GM12878 (cell line): ENCODE results near the gene HK1. TPM values are rescaled to one million over a fixed set of nuclear protein-coding genes. Genes with fewer than 3 reads are reported as not detected.

Experiments
- ATAC-seq: fragments of 200-7000 bp; cut with Tn5 transposase; 3 replicates; pipeline ENCODE4 v1.9.1; 2020; ENCODE audit warnings: mild to moderate bottlenecking, moderate library complexity
- BruUV-seq: library from RNA; stranded (reverse); fragments of 400-500 nt; replicated peaks from 2 replicates; lab custom pipeline; 2021; lab: Mats Ljungman, UMichigan
- CTCF ChIA-PET: fragments of 300-600 bp; sonication (Branson Sonifier 250); formaldehyde crosslinking; extraction: SDS; loops from one replicate; lab custom pipeline; 2021; ENCODE audit warnings: inconsistent platforms; lab: Yijun Ruan, JAX
- POLR2A ChIA-PET: fragments of 350-600 bp; formaldehyde crosslinking; extraction: SDS; loops from one replicate; lab custom pipeline; 2021; ENCODE audit warnings: inconsistent platforms; lab: Charles Lee
- RAD21 ChIA-PET: fragments of 300-600 bp; sonication (Branson Sonifier 250); formaldehyde crosslinking; loops from one replicate; lab custom pipeline; 2023; ENCODE audit warnings: antibody characterized with exemption; ENCODE audit not compliant: unreplicated experiment; lab: Charles Lee
- SMC1A ChIA-PET: fragments of 300-600 bp; sonication (Branson Sonifier 250); formaldehyde crosslinking; loops from one replicate; lab custom pipeline; 2023; ENCODE audit not compliant: unreplicated experiment, uncharacterized antibody; lab: Charles Lee
- DNase-seq: peaks from one replicate; pipeline ENCODE4 v3.0.0-alpha.2; 2011; ENCODE audit warnings: low read depth, low spot score
- FAIRE-seq: peaks from 3 replicates; lab custom pipeline; 2011; peaks lifted over from hg19 to GRCh38; lab: Jason Lieb, UNC
- H2AFZ ChIP-seq: 2 replicates; pipeline ENCODE4 v1.6.0; 2011; ENCODE audit warnings: low read depth, low read length, control low read depth; ENCODE audit not compliant: control insufficient read depth
- H3K27ac ChIP-seq: 2 replicates; pipeline ENCODE4 v1.5.1; 2011; ENCODE audit warnings: control low read depth; ENCODE audit not compliant: control insufficient read depth, insufficient read depth
- H3K27me3 ChIP-seq, 2 experiments: replicated peaks in 1 of 2; 2 replicates each; pipeline versions ENCODE4 v1.6.0 to v1.6.1; 2011; ENCODE audit warnings: low read length in 1 of 2; ENCODE audit not compliant: control insufficient read depth in 2 of 2, insufficient read depth in 2 of 2
- H3K36me3 ChIP-seq, 2 experiments: 2 replicates each; pipeline ENCODE4 v1.5.1; 2011; ENCODE audit warnings: low read length in 1 of 2; ENCODE audit not compliant: control insufficient read depth in 2 of 2, insufficient read depth in 2 of 2
- H3K4me1 ChIP-seq: 2 replicates; pipeline ENCODE4 v1.6.1; 2011; ENCODE audit warnings: mild to moderate bottlenecking, low read length, moderate library complexity, mixed read lengths; ENCODE audit not compliant: control insufficient read depth, insufficient read depth
- H3K4me2 ChIP-seq: 2 replicates; pipeline ENCODE4 v1.6.0; 2011; ENCODE audit warnings: control low read depth; ENCODE audit not compliant: control insufficient read depth, insufficient read depth
- H3K4me3 ChIP-seq: fragments of 200-600 bp; sonication (generic); 2 replicates; pipeline ENCODE4 v1.5.1; 2016
- H3K79me2 ChIP-seq: 2 replicates; pipeline ENCODE4 v1.6.0; 2011; ENCODE audit warnings: low read length; ENCODE audit not compliant: control insufficient read depth, insufficient read depth
- H3K9ac ChIP-seq: 2 replicates; pipeline ENCODE4 v1.8.0; 2011; ENCODE audit warnings: low read length, control low read depth, mixed read lengths; ENCODE audit not compliant: control insufficient read depth, insufficient read depth
- H3K9me3 ChIP-seq: replicated peaks from 3 replicates; pipeline ENCODE4 v1.5.1; 2011; ENCODE audit warnings: mild to moderate bottlenecking, low read length; ENCODE audit not compliant: control insufficient read depth, insufficient read depth
- H4K20me1 ChIP-seq: 2 replicates; pipeline ENCODE4 v1.6.0; 2011; ENCODE audit not compliant: control insufficient read depth, insufficient read depth
- BHLHE40 ChIP-seq, 2 experiments: fragments of 450-650 bp in 1 of 2; IDR thresholded peaks; 2 replicates each; pipeline ENCODE4 v1.6.1; 2011 to 2017; ENCODE audit warnings: low read depth in 2 of 2, borderline replicate concordance in 1 of 2, improper control_type of control experiment in 1 of 2, low read length in 1 of 2, mild to moderate bottlenecking in 1 of 2
- CEBPB ChIP-seq, 2 experiments: fragments of 150-350 bp in 1 of 2; IDR thresholded peaks; 2 replicates each; pipeline ENCODE4 v1.6.1; 2012 to 2014; ENCODE audit warnings: low read depth in 2 of 2, low read length in 2 of 2, borderline replicate concordance in 1 of 2, inconsistent platforms in 1 of 2
- CREB1 ChIP-seq: IDR thresholded peaks from 2 replicates; pipeline ENCODE4 v1.6.1; 2012; ENCODE audit warnings: low read depth, mild to moderate bottlenecking, inconsistent platforms
- CREM ChIP-seq: IDR thresholded peaks from 2 replicates; pipeline ENCODE4 v1.6.1; 2014; ENCODE audit warnings: antibody characterized with exemption, low read depth
- GABPA ChIP-seq: IDR thresholded peaks from 2 replicates; pipeline ENCODE4 v1.6.1; 2014; ENCODE audit warnings: antibody characterized with exemption, low read depth, mild to moderate bottlenecking, inconsistent platforms
- HDGF ChIP-seq: fragments of 450-650 bp; IDR thresholded peaks from 2 replicates; pipeline ENCODE4 v1.6.1; 2016; ENCODE audit warnings: antibody characterized with exemption
- IKZF2 ChIP-seq, 2 experiments: fragments of 450-650 bp; IDR thresholded peaks; 2 replicates each; pipeline ENCODE4 v1.6.1; 2017; ENCODE audit warnings: mild to moderate bottlenecking in 2 of 2, moderate library complexity in 2 of 2
- KDM1A ChIP-seq: fragments of 200-600 bp; sonication (generic); IDR thresholded peaks from 2 replicates; pipeline ENCODE4 v1.6.1; 2016; ENCODE audit warnings: borderline replicate concordance
- NFIC ChIP-seq: IDR thresholded peaks from 2 replicates; pipeline ENCODE4 v1.6.1; 2012; ENCODE audit warnings: low read depth, mild to moderate bottlenecking, inconsistent platforms, low read length, moderate library complexity
- NR2C2 ChIP-seq: IDR thresholded peaks from 2 replicates; pipeline ENCODE4 v1.6.1; 2011; ENCODE audit warnings: borderline replicate concordance, low read depth; ENCODE audit not compliant: control insufficient read depth, insufficient read length
- NRF1 ChIP-seq: conservative IDR thresholded peaks from 2 replicates; pipeline ENCODE4 v1.6.1; 2011; ENCODE audit warnings: mild to moderate bottlenecking, low read depth, low read length, improper control_type of control experiment
- POU2F2 ChIP-seq: IDR thresholded peaks from 3 replicates; pipeline ENCODE4 v1.6.1; 2011; ENCODE audit warnings: low read depth, mild to moderate bottlenecking, low read length, borderline replicate concordance
- SP1 ChIP-seq: IDR thresholded peaks from one replicate; pipeline ENCODE4 v1.6.1; 2011; ENCODE audit warnings: low read depth, low read length
- SPI1 ChIP-seq: IDR thresholded peaks from 2 replicates; pipeline ENCODE4 v1.6.1; 2011; ENCODE audit warnings: low read depth, mild to moderate bottlenecking, low read length, moderate library complexity, borderline replicate concordance; ENCODE audit not compliant: insufficient read depth
- SREBF1 ChIP-seq: IDR thresholded peaks from 2 replicates; pipeline ENCODE4 v1.6.1; 2012; ENCODE audit warnings: mild to moderate bottlenecking, low read length
- STAT1 ChIP-seq: fragments of 450-650 bp; conservative IDR thresholded peaks from 2 replicates; pipeline ENCODE4 v1.6.1; 2014; ENCODE audit warnings: antibody characterized with exemption, mild to moderate bottlenecking
- YY1 ChIP-seq: IDR thresholded peaks from 2 replicates; pipeline ENCODE4 v1.6.1; 2011; ENCODE audit warnings: low read depth, mild to moderate bottlenecking, low read length
- ZSCAN29 ChIP-seq: fragments of 450-650 bp; IDR thresholded peaks from 2 replicates; pipeline ENCODE4 v1.6.1; 2017; ENCODE audit warnings: mild to moderate bottlenecking, moderate library complexity
- WGBS: methylation state at CpG from one replicate; pipeline ENCODE4 v1.1.6; 2016; ENCODE audit warnings: low lambda C conversion rate; ENCODE audit not compliant: insufficient replicate concordance, insufficient coverage; ENCODE audit errors: missing lambda C conversion rate; 5-methylcytosine and 5-hydroxymethylcytosine counted together
- in situ Hi-C: fragments of 300-500 bp; cut with MboI; formaldehyde crosslinking; loops from 9 replicates; pipeline ENCODE4 v1.14.3; 2018; ENCODE audit warnings: mixed read lengths
- intact Hi-C: fragments of 100-400 bp; cut with micrococcal nuclease; formaldehyde crosslinking; loops from one replicate; pipeline ENCODE4 v1.14.2; 2022; ENCODE audit not compliant: unreplicated experiment
- polyA plus RNA-seq, 11 experiments: library from polyadenylated mRNA; depleted of rRNA in 4 of 11; unstranded in 6 of 11; stranded (reverse) in 5 of 11; fragments of >200 nt; fragmentation: Nextera tagmentation in 4 of 11; fragmentation: Illumina TruSeq in 1 of 11; extraction: Ambion mirVana in 4 of 11; extraction: Trizol in 1 of 11; gene quantifications; 1 replicate in 1 of 11; 2 replicates in 10 of 11; pipeline versions ENCODE4 v1.2.1 to v1.2.3, GENCODE V29; 2011 to 2016; ENCODE audit warnings: inconsistent platforms in 2 of 11, missing spikeins in 2 of 11, low read depth in 1 of 11
- total RNA-seq, 4 experiments: library from RNA; depleted of rRNA in 3 of 4; stranded (reverse); fragments of >200 nt in 3 of 4; fragmentation: Illumina TruSeq in 1 of 4; extraction: Trizol in 1 of 4; gene quantifications; 2 replicates each; pipeline versions ENCODE4 v1.2.1 to v1.2.3, GENCODE V29; 2013 to 2021
- TF ChIP-seq, protein P1 (sequence below): IDR thresholded peaks from 2 replicates; pipeline ENCODE4 v1.6.1; 2012; ENCODE audit warnings: low read depth, low read length, improper control_type of control experiment
- TF ChIP-seq, protein P2 (sequence below): fragments of 150-350 bp; IDR thresholded peaks from 2 replicates; pipeline ENCODE4 v1.6.1; 2014; ENCODE audit warnings: mild to moderate bottlenecking, low read depth, low read length
- TF ChIP-seq, protein P3 (sequence below): fragments of 450-650 bp; IDR thresholded peaks from 2 replicates; pipeline ENCODE4 v1.6.1; 2014; ENCODE audit warnings: mild to moderate bottlenecking

The HK1 gene
- total and polyA plus RNA-seq, 10 of the 15 experiments (the other 5 are each of a cell fraction or from before 2014, with no cell fraction given) = 3.4 to 77.3 (median 46.6) TPM

GRCh38 chr10:69234447-69234846, 43.8 kb upstream of the HK1 start (continued):
- TF ChIP-seq BHLHE40 (IDR thresholded peaks at IDR 0.05; ENCODE audit: borderline replicate concordance in 1 of 2, low read depth in 2 of 2, low read length in 1 of 2) = no peak
- no peak for TF ChIP-seq POU2F2
- no peak for TF ChIP-seq ZSCAN29

GRCh38 chr10:69237528-69238159, 40.7 kb upstream of the HK1 start:
- ChIA-PET SMC1A (interaction anchor here (1.1 to 5.9 kb wide), 5 partner anchors 9 to 170 kb away, joined by 3 to 63 read pairs (median 5); no protein-coding TSS in a partner anchor), POLR2A (no interaction called here), CTCF (interaction anchor here (0.7 to 7.5 kb wide), 10 partner anchors 8 to 270 kb away, joined by 3 to 126 read pairs (median 6); no protein-coding TSS in a partner anchor), RAD21 (interaction anchor here (5.8 kb wide), 1 partner anchor 154 kb away, joined by 49 read pairs; no protein-coding TSS in a partner anchor)
- Histone ChIP-seq H3K4me3 (no peak overlapping the region), H3K36me3 (no peaks in the 10 kb centered on the region), H3K4me1 (no peaks in the 10 kb centered on the region), H4K20me1 (no peaks in the 10 kb centered on the region), H3K9ac (no peak overlapping the region), H2AFZ (no peak overlapping the region), H3K4me2 (no peak overlapping the region), H3K79me2 (no peaks in the 10 kb centered on the region), H3K27me3 (no peaks in the 10 kb centered on the region), H3K27ac (no peak overlapping the region), H3K9me3 (no peaks in the 10 kb centered on the region)
- 26% methylated on average over 17 of the region's 17 CpGs for WGBS
- in situ Hi-C loops (no loop called here), intact Hi-C loops (loop anchor here (1.0 kb wide), 2 partner anchors 155 to 271 kb away; no protein-coding TSS in a partner anchor)
- no TSS peak for BruUV-seq
- DNase-seq (no peak), ATAC-seq (peak; percentile 100), FAIRE-seq (peak; percentile 83)
- no peak for TF ChIP-seq NFIC
- no peak for TF ChIP-seq SP1
- TF ChIP-seq NR2C2 = no peak
- no peak for TF ChIP-seq CEBPB (IDR thresholded peaks at IDR 0.05; ENCODE audit: borderline replicate concordance in 1 of 2, low read depth in 2 of 2, low read length in 2 of 2)
- TF ChIP-seq GABPA = no peak
- TF ChIP-seq STAT1 = 0 out of 2 replicates have a peak, but pooled peaks have one; percentile 27
- TF ChIP-seq CREM = 0 out of 2 replicates have a peak, but pooled peaks have one; percentile 25
- no peak for TF ChIP-seq NRF1
- no peak for TF ChIP-seq KDM1A
- TF ChIP-seq HDGF = no peak
- TF ChIP-seq CREB1 = no peak
- TF ChIP-seq SREBF1 = no peak
- TF ChIP-seq, protein P1, sequence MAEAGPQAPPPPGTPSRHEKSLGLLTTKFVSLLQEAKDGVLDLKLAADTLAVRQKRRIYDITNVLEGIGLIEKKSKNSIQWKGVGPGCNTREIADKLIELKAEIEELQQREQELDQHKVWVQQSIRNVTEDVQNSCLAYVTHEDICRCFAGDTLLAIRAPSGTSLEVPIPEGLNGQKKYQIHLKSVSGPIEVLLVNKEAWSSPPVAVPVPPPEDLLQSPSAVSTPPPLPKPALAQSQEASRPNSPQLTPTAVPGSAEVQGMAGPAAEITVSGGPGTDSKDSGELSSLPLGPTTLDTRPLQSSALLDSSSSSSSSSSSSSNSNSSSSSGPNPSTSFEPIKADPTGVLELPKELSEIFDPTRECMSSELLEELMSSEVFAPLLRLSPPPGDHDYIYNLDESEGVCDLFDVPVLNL = no peak
- TF ChIP-seq YY1 = peak; percentile 77
- TF ChIP-seq, protein P2, sequence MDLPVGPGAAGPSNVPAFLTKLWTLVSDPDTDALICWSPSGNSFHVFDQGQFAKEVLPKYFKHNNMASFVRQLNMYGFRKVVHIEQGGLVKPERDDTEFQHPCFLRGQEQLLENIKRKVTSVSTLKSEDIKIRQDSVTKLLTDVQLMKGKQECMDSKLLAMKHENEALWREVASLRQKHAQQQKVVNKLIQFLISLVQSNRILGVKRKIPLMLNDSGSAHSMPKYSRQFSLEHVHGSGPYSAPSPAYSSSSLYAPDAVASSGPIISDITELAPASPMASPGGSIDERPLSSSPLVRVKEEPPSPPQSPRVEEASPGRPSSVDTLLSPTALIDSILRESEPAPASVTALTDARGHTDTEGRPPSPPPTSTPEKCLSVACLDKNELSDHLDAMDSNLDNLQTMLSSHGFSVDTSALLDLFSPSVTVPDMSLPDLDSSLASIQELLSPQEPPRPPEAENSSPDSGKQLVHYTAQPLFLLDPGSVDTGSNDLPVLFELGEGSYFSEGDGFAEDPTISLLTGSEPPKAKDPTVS = no peak
- TF ChIP-seq, protein P3, sequence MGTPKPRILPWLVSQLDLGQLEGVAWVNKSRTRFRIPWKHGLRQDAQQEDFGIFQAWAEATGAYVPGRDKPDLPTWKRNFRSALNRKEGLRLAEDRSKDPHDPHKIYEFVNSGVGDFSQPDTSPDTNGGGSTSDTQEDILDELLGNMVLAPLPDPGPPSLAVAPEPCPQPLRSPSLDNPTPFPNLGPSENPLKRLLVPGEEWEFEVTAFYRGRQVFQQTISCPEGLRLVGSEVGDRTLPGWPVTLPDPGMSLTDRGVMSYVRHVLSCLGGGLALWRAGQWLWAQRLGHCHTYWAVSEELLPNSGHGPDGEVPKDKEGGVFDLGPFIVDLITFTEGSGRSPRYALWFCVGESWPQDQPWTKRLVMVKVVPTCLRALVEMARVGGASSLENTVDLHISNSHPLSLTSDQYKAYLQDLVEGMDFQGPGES = no peak
- no peak for TF ChIP-seq IKZF2 (IDR thresholded peaks at IDR 0.05)
- no peak for TF ChIP-seq SPI1
